Inflammatory macrophage treated with lipopolysaccharide for 1 hour (primary cell): ENCODE data around the gene OPA3.
A peak's percentile ranks its signal among the peaks of the same experiment; 100 is the strongest.
"Not testable (repeated sequence)": the region's sequence is repeated elsewhere in the genome, so short reads cannot be mapped to it uniquely, and the experiment has no call there.

Experiments
- DNase-seq, 2 donors: peaks; one replicate each; pipeline ENCODE4 v3.0.0-alpha.2; 2020 to 2022

The OPA3 gene

DNA sequence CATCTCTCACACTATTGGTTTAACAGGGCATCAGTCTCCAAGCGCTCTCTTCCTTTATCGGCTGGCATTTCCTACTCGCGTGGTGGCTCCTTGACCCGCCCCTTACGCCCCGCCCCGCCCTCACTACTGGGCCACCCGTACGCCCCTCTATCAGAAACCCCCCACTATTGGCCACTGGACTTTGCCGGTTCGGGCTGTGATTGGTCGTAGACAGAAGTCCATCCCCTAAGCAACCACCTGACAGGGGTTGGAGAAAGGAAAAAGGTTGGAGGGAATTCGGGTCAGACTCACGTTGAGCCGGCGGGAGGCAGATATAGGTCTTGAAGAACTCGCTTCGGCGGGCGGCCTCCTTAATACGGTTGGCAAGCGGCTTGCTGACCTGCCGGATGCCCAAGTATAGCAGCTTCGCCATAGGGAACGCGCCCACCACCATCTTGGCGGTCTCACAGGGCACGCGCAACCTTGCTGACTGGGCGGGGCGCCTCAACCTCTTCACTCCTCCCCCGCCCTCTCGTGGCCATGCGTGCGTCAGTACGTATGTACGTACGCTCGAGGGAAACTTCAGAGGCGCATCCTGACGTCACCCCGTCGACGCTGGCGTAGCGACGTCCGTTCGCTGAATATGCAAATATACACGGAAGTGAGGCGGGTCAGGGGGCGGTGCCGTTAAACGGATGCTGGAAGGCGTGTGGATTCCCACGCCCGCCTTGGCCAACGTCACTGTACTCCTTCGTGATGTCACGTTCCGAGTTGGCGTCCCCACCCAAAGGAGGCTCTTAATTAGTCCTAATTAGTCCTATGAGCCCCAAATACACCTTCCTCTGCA, at the start of gene OPA3:
TSS of gene OPA3 (minus strand) at position 471 of the 826 bp plus-strand sequence. CDS start at position 433, 38 bp downstream.
- DNase-seq, result peak; percentile 100

- peak; percentile 24 to 63 for DNase-seq
Measured at GRCh38 chr19:45632468-45633196, 48.0 kb upstream of the OPA3 start.

DNA sequence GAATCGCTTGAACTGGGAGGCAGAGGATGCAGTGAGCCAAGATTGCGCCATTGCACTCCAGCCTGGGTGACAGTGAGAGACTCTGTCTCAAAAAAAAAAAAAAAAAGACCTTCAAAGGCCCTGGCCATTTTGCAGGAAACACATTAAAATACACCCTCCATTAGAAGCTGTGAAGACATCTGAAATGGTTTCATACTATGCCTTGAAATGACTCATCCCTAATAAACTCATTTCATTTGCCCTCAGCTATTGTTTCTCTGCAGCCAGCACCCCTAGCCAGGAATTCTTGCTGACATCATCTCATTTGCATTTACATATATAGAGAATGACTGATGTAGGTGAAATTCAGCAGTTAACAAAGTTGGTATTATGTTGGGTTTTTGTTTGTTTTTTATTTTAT, 45.9 kb upstream of the OPA3 start:
- DNase-seq, result peak; percentile 25 to 37

GRCh38 chr19:45629704-45630103, 45.1 kb upstream of the OPA3 start:
- DNase-seq, result no peak

DNA sequence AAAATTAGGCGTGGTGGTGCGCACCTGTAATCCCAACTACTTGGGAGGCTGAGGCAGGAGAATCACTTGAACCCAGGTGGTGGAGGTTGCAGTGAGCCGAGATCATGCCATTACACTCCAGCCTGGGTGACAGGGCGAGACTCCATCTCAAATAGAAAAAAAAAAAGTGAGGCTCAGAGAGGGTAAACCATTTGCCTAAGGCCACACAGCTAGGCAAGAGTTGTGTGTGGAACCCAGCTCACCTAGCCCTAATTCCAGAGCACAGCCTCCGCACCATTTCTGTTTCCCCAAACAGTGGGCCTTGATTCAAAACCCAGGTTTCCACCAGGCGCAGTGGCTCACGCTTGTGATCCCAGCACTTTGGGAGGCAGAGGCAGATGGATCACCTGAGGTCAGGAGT, 43.6 kb upstream of the OPA3 start:
- DNase-seq, result not testable (repeated sequence)

GRCh38 chr19:45623984-45624383, 39.4 kb upstream of the OPA3 start:
- no peak for DNase-seq

- DNase-seq, result no peak
Measured at GRCh38 chr19:45621976-45622503, 37.4 kb upstream of the OPA3 start.

DNA sequence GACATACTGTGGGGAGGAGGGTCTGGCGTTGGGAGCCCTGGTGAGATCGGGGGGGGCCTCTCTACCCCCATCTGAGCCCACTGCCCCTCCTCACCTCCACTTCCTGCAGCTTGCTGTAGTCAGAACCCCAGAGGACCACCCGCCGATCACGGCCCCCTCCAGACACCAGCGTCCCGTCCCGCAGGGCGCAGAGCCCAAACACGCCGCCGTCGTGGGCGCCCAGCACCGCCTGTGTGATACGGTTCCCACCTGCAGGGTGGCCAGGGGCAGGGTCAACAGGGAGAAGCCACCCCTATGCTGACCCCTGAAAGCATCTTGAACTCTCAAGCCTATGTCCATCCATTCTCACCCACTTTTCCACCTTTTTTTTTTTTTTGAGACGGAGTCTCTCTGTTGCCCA, 36.8 kb upstream of the OPA3 start:
- no peak for DNase-seq

DNA sequence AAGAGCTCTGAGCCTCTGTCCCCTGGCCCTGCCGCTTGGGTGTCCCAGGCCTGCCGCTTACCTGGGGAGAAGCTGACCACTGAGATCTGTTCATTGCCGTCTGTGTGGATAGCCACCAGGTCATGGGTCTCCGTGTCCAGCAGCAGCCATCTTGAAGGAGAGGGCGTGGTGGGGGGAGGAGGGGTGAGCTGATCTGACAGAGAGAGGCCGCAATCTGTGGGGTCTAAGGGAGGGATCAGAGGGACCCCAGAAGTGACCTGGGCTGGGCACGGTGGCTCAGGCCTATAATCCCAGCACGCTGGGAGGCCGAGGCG, 32.1 kb upstream of the OPA3 start:
- DNase-seq, result no peak

- DNase-seq, result peak in 1 of 2 donors; percentile 54
Measured at GRCh38 chr19:45615795-45616703, 31.4 kb upstream of the OPA3 start.

DNA sequence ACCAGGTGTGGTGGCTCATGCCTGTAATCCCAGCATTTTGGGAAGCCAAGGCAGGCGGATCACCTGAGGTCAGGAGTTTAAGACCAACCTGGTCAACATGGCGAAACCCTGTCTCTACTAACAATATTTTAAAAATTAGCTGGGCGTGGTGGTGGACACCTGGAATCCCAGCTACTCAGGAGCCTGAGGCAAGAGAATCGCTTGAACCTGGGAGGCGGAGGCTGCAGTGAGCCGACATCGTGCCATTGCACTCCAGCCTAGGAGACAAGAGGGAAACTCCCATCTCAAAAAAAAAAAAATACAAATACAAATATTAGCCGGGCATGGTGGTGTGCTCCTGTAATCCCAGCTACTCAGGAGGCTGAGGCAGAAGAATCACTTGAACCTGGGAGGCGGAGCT, 30.5 kb upstream of the OPA3 start:
- DNase-seq, result not testable (repeated sequence)

GRCh38 chr19:45613926-45614725, 29.5 kb upstream of the OPA3 start:
- peak; percentile 91 to 96 for DNase-seq

DNA sequence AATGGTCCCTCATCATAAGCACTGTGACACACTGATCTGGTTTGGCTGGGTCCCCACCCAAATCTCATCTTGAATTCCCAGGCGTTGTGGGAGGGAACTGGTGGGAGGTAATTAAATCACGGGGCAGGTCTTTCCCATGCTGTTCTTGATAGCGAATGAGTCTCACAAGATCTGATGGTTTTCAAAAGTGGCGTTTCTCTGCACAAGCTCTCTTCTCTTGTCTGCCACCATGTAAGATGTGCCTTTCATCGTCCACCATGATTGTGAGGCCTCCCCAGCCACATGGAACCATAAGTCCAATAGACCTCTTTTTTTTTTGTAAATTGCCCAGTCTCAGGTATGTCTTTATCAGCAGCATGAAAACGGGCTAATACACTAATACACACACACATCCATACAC, 24.3 kb upstream of the OPA3 start:
- DNase-seq, result no peak

- peak in 1 of 2 donors; percentile 76 for DNase-seq
Measured at GRCh38 chr19:45607071-45608029, 22.7 kb upstream of the OPA3 start.

- DNase-seq, result no peak
Measured at GRCh38 chr19:45601524-45602374, 17.1 kb upstream of the OPA3 start, which contains the start of gene GPR4. Gene GPR4 (minus strand): TSS chr19:45602212. CDS start chr19:45591866, 10,346 bp downstream.

DNA sequence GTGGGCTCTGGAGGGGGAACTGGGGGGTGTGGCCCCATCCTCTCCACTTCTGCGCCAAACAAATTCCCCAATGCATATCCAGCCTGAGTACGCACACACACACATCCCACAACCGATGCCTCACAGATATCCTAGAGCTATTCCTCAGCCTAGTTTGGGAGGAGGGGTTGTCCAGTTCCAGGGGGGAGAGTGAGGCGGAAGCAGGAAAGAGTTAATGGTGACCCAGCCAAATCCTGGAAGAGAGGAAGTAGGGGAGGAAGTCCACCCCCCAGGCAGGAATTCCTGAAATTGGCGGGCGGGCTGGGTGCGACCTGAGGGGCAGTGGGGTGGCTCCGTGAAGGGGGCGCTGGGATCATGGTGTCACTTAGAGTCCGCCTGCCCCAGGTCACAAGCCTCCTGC, 16.5 kb upstream of the OPA3 start:
- DNase-seq, result no peak

DNA sequence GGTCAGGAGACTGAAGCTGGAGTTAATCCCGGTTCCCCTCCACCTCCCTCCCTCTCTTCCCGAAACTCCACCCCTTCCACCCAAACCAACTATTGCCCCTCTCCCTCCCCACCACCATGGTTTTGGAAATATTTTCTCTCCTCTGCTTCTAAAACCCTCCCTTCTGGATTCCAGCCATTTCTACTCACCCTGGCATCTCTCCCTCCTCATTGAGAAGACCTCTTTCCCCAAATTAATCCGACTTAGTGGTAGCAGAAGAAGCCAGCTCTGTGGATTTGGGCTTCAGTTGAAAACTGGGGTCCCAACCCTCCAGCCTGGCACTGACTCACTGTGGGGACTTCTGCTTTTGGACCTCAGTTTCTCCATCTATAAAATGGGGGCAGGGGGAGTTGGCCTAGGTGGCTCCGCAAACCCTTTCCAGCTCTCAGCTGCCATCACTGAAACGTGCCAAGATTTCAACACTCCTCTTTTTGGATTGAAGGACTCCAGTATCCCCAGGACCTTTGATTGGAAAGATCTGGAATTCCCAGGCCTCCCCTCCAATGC, 15.8 kb upstream of the OPA3 start:
- DNase-seq, result no peak

DNA sequence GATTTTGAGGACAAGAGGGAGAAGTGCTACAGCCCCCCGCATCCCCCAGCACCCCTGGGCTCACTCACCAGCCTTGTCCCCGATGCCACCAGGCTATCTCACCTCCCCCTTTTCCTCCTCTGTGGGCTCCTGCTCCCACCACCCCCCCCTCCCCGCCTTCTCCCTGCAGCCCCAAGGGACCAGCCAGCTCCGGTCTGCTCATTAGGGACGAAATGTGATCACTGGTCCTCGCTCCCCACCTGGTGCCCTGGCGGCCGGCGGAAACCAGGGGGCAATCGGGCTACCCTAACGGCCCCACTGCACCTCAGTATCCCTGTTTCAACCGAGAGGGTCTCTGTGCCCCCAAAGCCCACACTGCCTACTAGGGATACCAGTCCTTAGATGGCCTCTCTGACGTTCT, 14.7 kb upstream of the OPA3 start:
- no peak for DNase-seq

DNA sequence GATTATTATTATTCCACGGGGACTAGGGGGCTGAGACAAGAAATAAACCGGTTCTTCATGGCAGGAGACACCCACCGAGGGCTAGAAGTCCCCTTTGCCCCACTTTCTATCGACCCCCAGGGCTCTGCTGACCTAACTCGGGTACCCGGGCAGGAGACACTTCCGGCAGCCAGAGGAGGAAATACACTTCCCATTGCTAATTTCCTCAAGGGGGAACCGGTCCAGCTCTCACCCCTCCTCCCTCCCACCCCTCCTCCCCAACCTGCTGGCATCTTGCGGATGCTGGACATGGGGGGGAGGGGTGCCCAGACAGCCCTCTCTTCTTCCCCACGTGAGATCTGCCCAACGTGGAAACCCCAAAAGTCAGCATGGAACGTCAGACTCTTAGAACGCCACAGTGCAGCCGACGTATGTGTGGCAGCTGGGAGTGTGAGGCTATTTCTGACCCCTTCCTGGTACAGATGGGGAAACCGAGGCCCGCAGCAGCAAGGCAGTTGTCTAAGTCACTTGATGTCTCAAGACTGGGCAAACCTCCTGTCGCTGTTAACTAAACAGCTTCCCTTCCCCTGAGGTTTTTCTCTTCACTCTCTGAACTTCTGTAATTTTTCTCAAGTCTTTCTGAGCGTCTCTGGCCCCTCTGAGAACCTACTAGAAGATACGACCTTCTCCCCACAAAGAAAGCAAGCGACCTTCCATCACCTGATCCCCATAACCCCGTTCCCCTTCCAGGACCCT, 13.8 kb upstream of the OPA3 start:
- DNase-seq, result peak in 1 of 2 donors; percentile 39
